H9 (cell line): ENCODE measurements around the gene FAAH. TPM values are rescaled to one million over a fixed set of nuclear protein-coding genes. Genes with fewer than 3 reads are reported as not detected.

Source experiments
- DNase-seq: peaks from one replicate; pipeline ENCODE4 v3.0.0-alpha.2; 2017
- H2AFZ ChIP-seq: one replicate; pipeline ENCODE4 v1.6.1; 2013; ENCODE audit warnings: mild to moderate bottlenecking, low read length, control low read depth, moderate library complexity
- H2AK5ac ChIP-seq: 2 replicates; pipeline ENCODE4 v1.6.1; 2013; ENCODE audit warnings: low read length, control low read depth, mixed read lengths; ENCODE audit not compliant: insufficient read length
- H2BK120ac ChIP-seq: one replicate; pipeline ENCODE4 v1.6.1; 2013; ENCODE audit warnings: low read depth, mild to moderate bottlenecking, low read length, control low read depth, inconsistent platforms; ENCODE audit not compliant: poor library complexity, severe bottlenecking
- H2BK12ac ChIP-seq: 2 replicates; pipeline ENCODE4 v1.6.1; 2013; ENCODE audit warnings: low read length, control low read depth, mixed read lengths, low read depth; ENCODE audit not compliant: insufficient read length
- H2BK15ac ChIP-seq: 2 replicates; pipeline ENCODE4 v1.6.1; 2013; ENCODE audit warnings: low read depth, low read length, control low read depth
- H2BK20ac ChIP-seq: one replicate; pipeline ENCODE4 v1.6.1; 2013; ENCODE audit warnings: low read depth, mild to moderate bottlenecking, low read length, control low read depth, inconsistent platforms; ENCODE audit not compliant: poor library complexity, severe bottlenecking
- H2BK5ac ChIP-seq: 2 replicates; pipeline ENCODE4 v1.6.1; 2013; ENCODE audit warnings: low read length, control low read depth, mixed read lengths; ENCODE audit not compliant: insufficient read length
- H3K14ac ChIP-seq: 2 replicates; pipeline ENCODE4 v1.6.1; 2013; ENCODE audit warnings: low read length, control low read depth; ENCODE audit not compliant: insufficient read depth
- H3K18ac ChIP-seq: 2 replicates; pipeline ENCODE4 v1.6.1; 2013; ENCODE audit warnings: low read depth, mild to moderate bottlenecking, mixed read lengths, low read length, control low read depth; ENCODE audit not compliant: insufficient read length
- H3K23ac ChIP-seq: 2 replicates; pipeline ENCODE4 v1.6.1; 2013; ENCODE audit warnings: low read length, control low read depth, mixed read lengths, low read depth; ENCODE audit not compliant: insufficient read length
- H3K23me2 ChIP-seq: 2 replicates; pipeline ENCODE4 v1.6.1; 2013; ENCODE audit warnings: low read depth, mild to moderate bottlenecking, mixed read lengths, low read length, control low read depth; ENCODE audit not compliant: insufficient read length, poor library complexity, severe bottlenecking
- H3K27ac ChIP-seq: 2 replicates; pipeline ENCODE4 v1.5.1; 2013; ENCODE audit warnings: low read length, control low read depth, mixed read lengths, low read depth; ENCODE audit not compliant: insufficient read length
- H3K27me3 ChIP-seq: 2 replicates; pipeline ENCODE4 v1.6.1; 2013; ENCODE audit warnings: low read length, control low read depth, inconsistent platforms; ENCODE audit not compliant: insufficient read depth
- H3K4ac ChIP-seq: 2 replicates; pipeline ENCODE4 v1.6.1; 2013; ENCODE audit warnings: low read depth, mild to moderate bottlenecking, control low read depth, inconsistent platforms, low read length, moderate library complexity
- H3K4me1 ChIP-seq: 2 replicates; pipeline ENCODE4 v1.6.1; 2013; ENCODE audit warnings: low read length, control low read depth, inconsistent platforms; ENCODE audit not compliant: insufficient read depth
- H3K4me2 ChIP-seq: 2 replicates; pipeline ENCODE4 v1.6.1; 2013; ENCODE audit warnings: low read length, control low read depth, mixed read lengths; ENCODE audit not compliant: insufficient read length, insufficient read depth
- H3K56ac ChIP-seq: 2 replicates; pipeline ENCODE4 v1.6.1; 2013; ENCODE audit warnings: low read depth, mild to moderate bottlenecking, mixed read lengths, low read length, control low read depth; ENCODE audit not compliant: insufficient read length
- H3K79me1 ChIP-seq: 2 replicates; pipeline ENCODE4 v1.6.1; 2013; ENCODE audit warnings: low read depth, mild to moderate bottlenecking, moderate library complexity, low read length, control low read depth, inconsistent platforms; ENCODE audit not compliant: insufficient read depth, poor library complexity, severe bottlenecking
- H3K79me2 ChIP-seq: 2 replicates; pipeline ENCODE4 v1.6.1; 2013; ENCODE audit warnings: low read length, control low read depth, inconsistent platforms; ENCODE audit not compliant: insufficient read depth
- H3K9ac ChIP-seq: 2 replicates; pipeline ENCODE4 v1.6.1; 2013; ENCODE audit warnings: low read length, control low read depth, mixed read lengths; ENCODE audit not compliant: insufficient read length; ENCODE audit errors: extremely low read depth
- H3K9me3 ChIP-seq: one replicate; pipeline ENCODE4 v1.6.1; 2013; ENCODE audit warnings: low read depth, low read length, inconsistent platforms; ENCODE audit not compliant: control insufficient read depth
- H3T11ph ChIP-seq: one replicate; pipeline ENCODE4 v1.6.1; 2013; ENCODE audit warnings: mild to moderate bottlenecking, low read length, control low read depth, inconsistent platforms
- H4K20me1 ChIP-seq: one replicate; pipeline ENCODE4 v1.6.1; 2013; ENCODE audit not compliant: control insufficient read depth, insufficient read length, insufficient read depth
- H4K5ac ChIP-seq: 2 replicates; pipeline ENCODE4 v1.6.1; 2013; ENCODE audit warnings: low read depth, mild to moderate bottlenecking, mixed read lengths, low read length, control low read depth; ENCODE audit not compliant: insufficient read length
- H4K8ac ChIP-seq: replicated peaks from 2 replicates; pipeline ENCODE4 v1.6.1; 2013; ENCODE audit warnings: low read length, control low read depth, mixed read lengths, low read depth; ENCODE audit not compliant: insufficient read length
- H4K91ac ChIP-seq: 2 replicates; pipeline ENCODE4 v1.6.1; 2013; ENCODE audit warnings: low read depth, mild to moderate bottlenecking, moderate library complexity, mixed read lengths, low read length, control low read depth; ENCODE audit not compliant: insufficient read length
- H3K27ac Mint-ChIP-seq, 3 experiments: 2 replicates in 2 of 3; 3 replicates in 1 of 3; pipeline ENCODE4 v1.8.0; 2020 to 2021; ENCODE audit warnings: mixed read lengths in 3 of 3, mild to moderate bottlenecking in 1 of 3, moderate library complexity in 1 of 3
- H3K27me3 Mint-ChIP-seq: 2 replicates; pipeline ENCODE4 v1.8.0; 2021; ENCODE audit warnings: low read depth, mild to moderate bottlenecking, moderate library complexity, mixed read lengths
- H3K36me3 Mint-ChIP-seq, 3 experiments: 2 replicates in 2 of 3; 3 replicates in 1 of 3; pipeline ENCODE4 v1.8.0; 2020 to 2021; ENCODE audit warnings: low read depth in 3 of 3, mixed read lengths in 3 of 3; ENCODE audit not compliant: insufficient read depth in 1 of 3
- H3K4me1 Mint-ChIP-seq, 2 experiments: 2 replicates each; pipeline ENCODE4 v1.8.0; 2020; ENCODE audit warnings: mixed read lengths in 2 of 2
- H3K4me3 Mint-ChIP-seq, 2 experiments: 2 replicates in 1 of 2; 3 replicates in 1 of 2; pipeline ENCODE4 v1.8.0; 2020 to 2021; ENCODE audit warnings: mild to moderate bottlenecking in 2 of 2, mixed read lengths in 2 of 2, moderate library complexity in 1 of 2
- H3K9me3 Mint-ChIP-seq, 2 experiments: 2 replicates in 1 of 2; 3 replicates in 1 of 2; pipeline ENCODE4 v1.8.0; 2020; ENCODE audit warnings: mild to moderate bottlenecking in 2 of 2, mixed read lengths in 2 of 2, moderate library complexity in 1 of 2
- WGBS: extraction: QIAGEN DNeasy Blood & Tissue Kit; methylation state at CpG from one replicate; pipeline ENCODE4 v1.1.7; 2013; ENCODE audit warnings: missing lambda C conversion rate, low lambda C conversion rate, mixed read lengths; ENCODE audit not compliant: insufficient read length; ENCODE audit errors: extremely low coverage; 5-methylcytosine and 5-hydroxymethylcytosine counted together
- total RNA-seq: library from RNA; stranded (reverse); gene quantifications from 2 replicates; pipeline ENCODE4 v1.2.1, GENCODE V29; 2021
- TF ChIP-seq, protein P1 (sequence below): fragments of 200-600 bp; sonication (generic); conservative IDR thresholded peaks from 3 replicates; pipeline ENCODE4 v1.8.0; 2021; ENCODE audit warnings: antibody characterized with exemption, mild to moderate bottlenecking

FAAH gene
- total RNA-seq, 1 experiment from 2014 or later, result 18.9 TPM

DNA sequence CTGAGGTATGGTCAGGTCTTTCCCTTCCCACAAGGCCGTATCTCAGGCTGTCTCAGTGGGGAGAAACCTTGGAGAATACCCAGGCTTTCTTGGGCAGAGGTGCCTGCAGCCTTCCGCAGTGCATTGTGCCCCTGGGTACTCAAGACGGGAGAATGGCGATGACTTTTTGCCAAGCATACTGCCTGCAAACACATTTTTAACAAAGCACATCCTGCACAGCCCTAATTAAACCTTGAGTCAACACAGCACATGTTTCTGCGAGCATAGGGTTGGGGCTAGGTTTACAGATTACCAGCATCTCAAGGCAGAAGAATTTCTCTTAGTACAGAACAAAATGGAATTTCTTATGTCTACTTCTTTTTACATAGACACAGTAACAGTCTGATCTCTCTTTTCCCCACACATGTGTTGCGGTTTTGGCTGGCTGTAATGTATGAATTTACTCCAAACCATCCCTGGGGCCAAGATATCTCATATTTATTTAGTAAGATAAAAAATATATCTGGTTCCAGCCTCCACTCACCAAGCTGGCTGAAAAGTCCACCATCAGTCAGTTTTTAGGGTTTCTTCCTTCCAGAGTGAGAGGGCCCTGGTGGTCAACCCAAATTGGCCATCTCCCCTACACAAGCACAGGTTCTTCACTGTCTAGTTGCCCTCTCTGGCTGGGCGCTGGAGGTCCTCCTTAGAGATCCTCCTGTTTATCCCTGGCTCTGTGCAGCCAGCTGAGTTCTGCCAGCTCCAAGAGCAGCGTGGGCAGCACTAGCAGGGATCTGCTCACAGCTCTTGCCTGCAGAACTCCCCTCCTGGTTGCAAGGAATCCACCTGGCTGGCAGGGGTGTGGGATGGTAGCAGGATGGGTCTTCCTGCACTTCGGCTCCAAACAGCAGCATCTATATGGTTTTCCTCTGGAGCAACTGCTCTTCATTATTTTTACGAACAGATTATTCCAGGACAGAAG, 2.6 kb downstream of the FAAH start:
- Histone ChIP-seq H4K91ac (no peak overlapping the region), H2BK120ac (no peak overlapping the region), H3K79me2 (no peaks in the 10 kb centered on the region; the same call in 1 of the 2 replicates), H3K9me3 (peaks cover 10% of the 10 kb centered on the region), H2AK5ac (no peak overlapping the region), H3T11ph (no peak overlapping the region), H3K9ac (no peak overlapping the region), H2BK15ac (no peak overlapping the region), H3K27ac (no peak overlapping the region), H2AFZ (no peak overlapping the region), H2BK20ac (no peak overlapping the region), H3K23ac (no peak overlapping the region), H3K14ac (no peak overlapping the region), H4K8ac (no peak overlapping the region), H3K18ac (no peak overlapping the region), H3K79me1 (no peaks in the 10 kb centered on the region), H3K27me3 (peaks cover 4% of the 10 kb centered on the region; the same call in 1 of the 2 replicates), H3K23me2 (peaks cover 6% of the 10 kb centered on the region), H2BK12ac (no peak overlapping the region), H3K4ac (no peak overlapping the region), H4K5ac (no peak overlapping the region), H4K20me1 (no peaks in the 10 kb centered on the region), H3K4me2 (no peak overlapping the region), H3K4me1 (peaks cover 8% of the 10 kb centered on the region), H2BK5ac (no peak overlapping the region), H3K56ac (no peak overlapping the region)
- H3K4me1 Mint-ChIP-seq, result peaks cover 35 to 56% of the 10 kb centered on the region in 2 experiments
- WGBS, result no CpG with 5 or more reads among the region's 10 CpGs
- DNase-seq, result no peak
- no peak overlapping the region for H3K27ac Mint-ChIP-seq
- TF ChIP-seq, protein P1, sequence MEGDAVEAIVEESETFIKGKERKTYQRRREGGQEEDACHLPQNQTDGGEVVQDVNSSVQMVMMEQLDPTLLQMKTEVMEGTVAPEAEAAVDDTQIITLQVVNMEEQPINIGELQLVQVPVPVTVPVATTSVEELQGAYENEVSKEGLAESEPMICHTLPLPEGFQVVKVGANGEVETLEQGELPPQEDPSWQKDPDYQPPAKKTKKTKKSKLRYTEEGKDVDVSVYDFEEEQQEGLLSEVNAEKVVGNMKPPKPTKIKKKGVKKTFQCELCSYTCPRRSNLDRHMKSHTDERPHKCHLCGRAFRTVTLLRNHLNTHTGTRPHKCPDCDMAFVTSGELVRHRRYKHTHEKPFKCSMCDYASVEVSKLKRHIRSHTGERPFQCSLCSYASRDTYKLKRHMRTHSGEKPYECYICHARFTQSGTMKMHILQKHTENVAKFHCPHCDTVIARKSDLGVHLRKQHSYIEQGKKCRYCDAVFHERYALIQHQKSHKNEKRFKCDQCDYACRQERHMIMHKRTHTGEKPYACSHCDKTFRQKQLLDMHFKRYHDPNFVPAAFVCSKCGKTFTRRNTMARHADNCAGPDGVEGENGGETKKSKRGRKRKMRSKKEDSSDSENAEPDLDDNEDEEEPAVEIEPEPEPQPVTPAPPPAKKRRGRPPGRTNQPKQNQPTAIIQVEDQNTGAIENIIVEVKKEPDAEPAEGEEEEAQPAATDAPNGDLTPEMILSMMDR, result no peak
- H3K4me3 Mint-ChIP-seq, result no peak overlapping the region
- peaks cover 22 to 23% of the 10 kb centered on the region in 2 experiments for H3K9me3 Mint-ChIP-seq
- H3K36me3 Mint-ChIP-seq, result peaks cover 11 to 18% (median 17%) of the 10 kb centered on the region in 3 experiments
- peaks cover 52% of the 10 kb centered on the region for H3K27me3 Mint-ChIP-seq
